Hematopoietic multipotent progenitor cell treated with erythropoietin and hydrocortisone succinate and interleukin-3 and kit ligand, for 6 days (in vitro differentiated cells): ENCODE data around the gene OR10C1.

Source experiments
- DNase-seq: peaks from one replicate; pipeline ENCODE4 v3.0.0-alpha.2; 2015

The OR10C1 gene

DNA sequence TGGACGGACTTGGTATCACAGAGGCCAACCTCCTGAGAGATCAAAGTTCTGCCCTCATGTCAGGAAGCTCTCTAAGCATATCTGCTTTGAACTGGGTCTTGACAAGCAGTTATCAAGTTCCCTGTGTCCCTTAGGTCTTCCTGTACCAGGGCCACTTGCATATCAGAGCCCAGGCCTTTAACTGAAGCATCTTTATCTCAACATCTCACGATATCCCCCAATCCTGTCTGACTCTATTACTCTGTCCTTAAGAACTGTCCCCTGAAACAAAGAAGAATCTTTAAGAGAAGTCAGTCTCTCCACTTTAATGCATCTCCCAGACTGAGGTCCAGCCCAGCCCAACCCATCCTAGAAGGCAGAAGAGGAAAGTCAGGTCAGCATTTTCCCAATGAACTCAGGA is 40.5 kb downstream of the OR10C1 start:
- no peak for DNase-seq

DNA sequence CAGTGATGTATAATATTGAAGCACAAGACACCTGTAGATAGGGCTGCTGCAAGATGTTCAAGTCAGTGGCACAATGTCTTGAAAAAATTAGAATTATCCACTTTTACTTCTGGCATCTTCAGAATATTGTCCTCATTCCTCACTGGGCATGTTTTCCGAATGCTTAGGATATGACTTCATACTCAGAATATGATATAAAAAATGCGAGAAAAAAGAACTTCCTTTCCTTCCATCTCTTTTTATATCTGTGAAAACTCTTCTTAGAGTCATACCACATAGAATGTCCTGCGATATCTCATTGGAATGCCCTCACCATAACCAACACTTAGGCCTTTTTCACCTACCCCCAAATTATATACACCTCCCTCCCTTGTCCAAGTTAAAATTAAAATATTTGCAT is 44.1 kb downstream of the OR10C1 start:
- DNase-seq = no peak

DNA sequence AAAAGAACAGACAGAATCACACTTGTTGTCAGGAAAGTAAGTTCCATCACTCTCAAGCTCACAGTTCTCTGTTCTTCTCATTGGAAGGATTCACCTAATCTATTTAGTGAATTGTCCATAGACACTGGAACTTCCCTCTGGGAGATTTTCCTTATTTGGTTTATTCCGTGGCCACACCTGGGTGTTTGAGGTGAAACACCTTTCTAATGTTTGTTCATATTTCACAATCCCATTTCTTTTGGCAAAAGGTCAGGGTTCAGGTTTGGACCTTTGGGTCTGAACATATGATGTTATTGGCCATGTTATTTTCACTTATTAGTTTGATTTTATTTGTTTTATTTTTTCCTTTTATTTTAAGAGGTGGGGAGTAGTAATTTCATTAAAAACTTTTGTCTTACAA is 44.6 kb downstream of the OR10C1 start:
- DNase-seq = no peak

DNA sequence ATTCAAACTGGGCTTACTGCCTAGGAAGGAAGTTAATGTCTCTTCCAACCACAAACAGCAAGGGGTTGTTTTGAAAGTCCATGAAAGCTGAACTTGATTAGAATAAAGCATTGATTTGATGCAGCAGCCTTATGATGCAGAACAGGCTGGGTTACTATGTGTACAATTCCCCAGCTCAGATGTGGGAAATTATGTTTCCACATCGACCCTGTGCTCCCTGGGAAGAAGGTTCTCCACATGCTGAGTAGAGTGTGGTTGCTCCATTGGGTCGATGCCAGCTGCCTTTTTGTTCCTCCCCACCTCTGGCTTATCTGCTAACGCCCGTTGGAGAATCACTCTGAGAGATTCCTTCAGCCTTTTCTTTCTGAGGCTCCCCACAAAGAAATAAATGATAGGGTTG is 47.5 kb downstream of the OR10C1 start:
- peak; percentile 48 for DNase-seq

DNA sequence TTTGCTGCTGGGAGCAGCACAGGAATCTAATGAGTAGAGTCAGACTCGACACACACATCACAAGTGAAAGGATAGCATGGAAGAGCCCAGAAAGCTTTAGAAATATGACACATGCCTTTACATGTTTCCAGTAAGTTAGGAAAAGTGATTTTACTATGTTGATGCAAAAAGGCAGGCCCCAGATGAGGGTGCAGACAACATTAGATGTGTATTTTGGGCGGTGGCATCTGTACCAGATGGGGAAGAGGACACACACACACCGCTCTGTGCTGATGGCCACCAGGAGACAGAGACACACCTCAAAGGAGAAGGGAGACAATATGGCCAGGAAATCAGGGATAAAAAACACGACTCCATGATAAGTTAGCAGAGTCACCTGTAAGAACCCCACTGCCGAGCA is 48.0 kb downstream of the OR10C1 start:
- DNase-seq = no peak

DNA sequence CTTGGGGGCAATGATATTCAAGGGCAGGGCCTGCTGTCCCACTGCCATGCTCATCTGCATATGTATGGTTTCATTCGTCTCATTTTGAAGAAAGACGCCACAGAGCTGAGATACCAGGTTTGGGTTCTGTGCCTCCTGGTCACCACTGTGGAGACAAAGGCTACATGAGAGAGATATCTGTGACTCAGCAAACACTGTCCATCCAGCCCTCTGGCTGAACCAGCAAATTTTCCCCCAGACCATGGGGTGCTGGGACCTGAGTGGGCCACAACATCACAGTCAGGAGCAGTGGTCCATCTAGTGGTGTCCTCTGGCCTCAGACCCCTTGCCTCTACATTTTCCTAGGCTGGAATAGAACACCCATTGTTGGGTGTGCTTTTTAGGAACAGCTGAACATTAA is 48.6 kb downstream of the OR10C1 start, which contains the start of gene MAS1L:
Gene MAS1L (minus strand): TSS at position 297 of the 400 bp plus-strand sequence. CDS start 54 bp downstream, at position 243.
- no peak for DNase-seq

DNA sequence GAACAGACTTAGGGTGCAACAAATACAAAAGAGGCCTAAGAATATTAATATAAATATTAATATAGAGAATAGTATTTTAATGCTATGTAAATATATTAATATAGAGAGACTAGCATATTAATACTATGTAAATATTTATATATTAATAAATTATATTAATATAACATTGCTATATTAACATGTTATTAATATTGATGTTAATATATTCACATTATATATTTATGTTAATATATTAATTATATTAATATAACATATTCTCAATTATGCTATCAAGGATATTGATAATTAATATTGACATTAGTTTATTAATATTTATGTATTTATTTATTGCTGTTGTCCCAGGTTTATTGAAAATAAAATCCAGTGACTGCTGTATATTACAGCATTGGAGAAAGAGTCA is 49.8 kb downstream of the OR10C1 start:
- no peak for DNase-seq

DNA sequence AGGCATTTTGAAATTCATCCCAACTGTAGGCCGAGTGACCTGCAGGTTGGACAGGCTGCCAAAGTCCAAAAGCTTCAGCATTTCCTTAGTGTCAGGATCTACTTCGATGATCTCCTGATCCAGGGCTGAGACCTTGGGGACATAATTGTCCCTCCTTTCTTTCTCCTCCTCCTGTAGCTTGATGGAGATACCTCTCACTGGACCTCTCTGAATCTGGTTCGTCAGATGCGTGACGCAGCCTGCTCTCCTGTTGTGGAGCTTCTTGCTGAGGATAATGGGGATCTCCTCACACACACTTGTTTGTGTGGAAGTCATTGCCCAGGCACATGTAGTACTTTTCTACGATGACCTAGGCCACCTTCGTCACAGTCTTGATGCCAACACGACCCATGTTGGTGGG is 50.2 kb downstream of the OR10C1 start:
- no peak for DNase-seq

DNA sequence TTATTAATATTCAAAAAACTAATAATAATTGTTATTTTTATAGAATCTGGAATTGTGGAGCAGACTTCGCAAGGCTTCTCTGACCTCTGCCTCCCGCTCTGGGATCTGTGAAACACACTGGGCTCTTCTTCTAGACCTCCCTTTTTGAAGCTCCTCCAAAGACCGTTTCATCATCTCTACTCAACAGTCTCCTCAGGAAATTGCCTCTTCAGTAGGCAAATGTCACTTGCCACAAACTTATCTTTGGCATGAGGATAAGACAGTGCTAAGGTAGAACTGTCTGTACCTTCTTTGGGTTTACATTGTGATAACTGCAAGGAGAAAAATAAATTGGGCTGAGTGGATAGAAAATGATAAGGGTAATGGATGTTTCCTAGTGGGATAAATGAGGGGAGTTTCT is 50.9 kb downstream of the OR10C1 start:
- DNase-seq = peak; percentile 61

DNA sequence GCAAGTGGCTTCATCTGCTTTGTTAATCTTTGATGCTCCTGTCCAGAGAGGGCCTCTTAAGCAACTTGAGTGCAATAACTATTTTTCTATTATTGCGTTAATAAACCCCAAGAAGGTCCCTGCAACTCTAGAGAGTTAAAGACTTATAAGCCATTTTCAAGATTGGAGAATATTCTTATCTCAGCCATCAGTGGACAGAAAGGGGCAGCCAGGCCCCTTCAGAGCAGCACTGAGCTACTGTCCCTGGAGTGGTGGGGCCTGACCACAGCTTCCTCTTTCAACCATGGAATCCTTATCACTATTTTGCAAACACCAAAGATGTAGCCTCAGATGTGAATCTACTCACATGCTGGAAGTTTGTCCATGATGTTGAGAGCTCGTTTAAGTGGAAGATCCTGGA is 51.4 kb downstream of the OR10C1 start:
- DNase-seq = peak; percentile 87
